Peyer's patch (tissue), 4 donors: ENCODE data around the gene WBP4.

Experiments
- POLR2A ChIP-seq, 2 donors: fragments of 450-650 bp; IDR thresholded peaks; one replicate each; pipeline ENCODE4 v1.5.1; 2017; ENCODE audit warnings: antibody characterized with exemption in 2 of 2, mild to moderate bottlenecking in 2 of 2, moderate library complexity in 2 of 2
- TF ChIP-seq, protein P1 (sequence below), 6 experiments: fragments of 450-650 bp in 4 of 6; fragments of 200-600 bp in 2 of 6; sonication (generic) in 1 of 6; IDR thresholded peaks; one replicate each; pipeline ENCODE4 v1.5.1; 2017 to 2019; ENCODE audit warnings: antibody characterized with exemption in 6 of 6, mild to moderate bottlenecking in 3 of 6, moderate library complexity in 1 of 6

DNA sequence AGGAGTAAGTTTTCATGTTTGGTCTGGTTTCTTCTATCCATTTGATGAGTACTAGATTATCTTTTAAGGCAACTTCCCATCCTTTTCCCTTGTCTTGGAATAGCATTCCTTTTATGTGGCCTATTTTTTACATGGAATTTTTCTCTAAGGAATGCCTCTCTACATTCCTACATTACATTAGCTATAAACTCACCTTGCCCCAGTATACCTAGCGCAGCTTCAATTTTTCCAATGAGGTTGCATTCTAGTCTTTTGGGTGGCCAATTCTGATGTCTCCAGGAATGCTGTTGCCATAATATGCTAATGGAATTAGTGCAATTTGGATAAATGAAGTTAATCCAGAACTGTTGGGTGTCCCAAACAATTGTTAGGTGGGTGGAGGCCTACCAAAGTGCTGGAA is 37.5 kb downstream of the WBP4 start:
- TF ChIP-seq, protein P1, sequence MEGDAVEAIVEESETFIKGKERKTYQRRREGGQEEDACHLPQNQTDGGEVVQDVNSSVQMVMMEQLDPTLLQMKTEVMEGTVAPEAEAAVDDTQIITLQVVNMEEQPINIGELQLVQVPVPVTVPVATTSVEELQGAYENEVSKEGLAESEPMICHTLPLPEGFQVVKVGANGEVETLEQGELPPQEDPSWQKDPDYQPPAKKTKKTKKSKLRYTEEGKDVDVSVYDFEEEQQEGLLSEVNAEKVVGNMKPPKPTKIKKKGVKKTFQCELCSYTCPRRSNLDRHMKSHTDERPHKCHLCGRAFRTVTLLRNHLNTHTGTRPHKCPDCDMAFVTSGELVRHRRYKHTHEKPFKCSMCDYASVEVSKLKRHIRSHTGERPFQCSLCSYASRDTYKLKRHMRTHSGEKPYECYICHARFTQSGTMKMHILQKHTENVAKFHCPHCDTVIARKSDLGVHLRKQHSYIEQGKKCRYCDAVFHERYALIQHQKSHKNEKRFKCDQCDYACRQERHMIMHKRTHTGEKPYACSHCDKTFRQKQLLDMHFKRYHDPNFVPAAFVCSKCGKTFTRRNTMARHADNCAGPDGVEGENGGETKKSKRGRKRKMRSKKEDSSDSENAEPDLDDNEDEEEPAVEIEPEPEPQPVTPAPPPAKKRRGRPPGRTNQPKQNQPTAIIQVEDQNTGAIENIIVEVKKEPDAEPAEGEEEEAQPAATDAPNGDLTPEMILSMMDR (IDR thresholded peaks at IDR 0.05) = no peak
- TF ChIP-seq POLR2A (IDR thresholded peaks at IDR 0.05) = no peak
